ENCODE data around the gene NCAPG2. TPM values are rescaled to one million over a fixed set of nuclear protein-coding genes. Genes with fewer than 3 reads are reported as not detected.
A peak's percentile ranks its signal among the peaks of the same experiment; 100 is the strongest.

NCAPG2 gene, protein sequence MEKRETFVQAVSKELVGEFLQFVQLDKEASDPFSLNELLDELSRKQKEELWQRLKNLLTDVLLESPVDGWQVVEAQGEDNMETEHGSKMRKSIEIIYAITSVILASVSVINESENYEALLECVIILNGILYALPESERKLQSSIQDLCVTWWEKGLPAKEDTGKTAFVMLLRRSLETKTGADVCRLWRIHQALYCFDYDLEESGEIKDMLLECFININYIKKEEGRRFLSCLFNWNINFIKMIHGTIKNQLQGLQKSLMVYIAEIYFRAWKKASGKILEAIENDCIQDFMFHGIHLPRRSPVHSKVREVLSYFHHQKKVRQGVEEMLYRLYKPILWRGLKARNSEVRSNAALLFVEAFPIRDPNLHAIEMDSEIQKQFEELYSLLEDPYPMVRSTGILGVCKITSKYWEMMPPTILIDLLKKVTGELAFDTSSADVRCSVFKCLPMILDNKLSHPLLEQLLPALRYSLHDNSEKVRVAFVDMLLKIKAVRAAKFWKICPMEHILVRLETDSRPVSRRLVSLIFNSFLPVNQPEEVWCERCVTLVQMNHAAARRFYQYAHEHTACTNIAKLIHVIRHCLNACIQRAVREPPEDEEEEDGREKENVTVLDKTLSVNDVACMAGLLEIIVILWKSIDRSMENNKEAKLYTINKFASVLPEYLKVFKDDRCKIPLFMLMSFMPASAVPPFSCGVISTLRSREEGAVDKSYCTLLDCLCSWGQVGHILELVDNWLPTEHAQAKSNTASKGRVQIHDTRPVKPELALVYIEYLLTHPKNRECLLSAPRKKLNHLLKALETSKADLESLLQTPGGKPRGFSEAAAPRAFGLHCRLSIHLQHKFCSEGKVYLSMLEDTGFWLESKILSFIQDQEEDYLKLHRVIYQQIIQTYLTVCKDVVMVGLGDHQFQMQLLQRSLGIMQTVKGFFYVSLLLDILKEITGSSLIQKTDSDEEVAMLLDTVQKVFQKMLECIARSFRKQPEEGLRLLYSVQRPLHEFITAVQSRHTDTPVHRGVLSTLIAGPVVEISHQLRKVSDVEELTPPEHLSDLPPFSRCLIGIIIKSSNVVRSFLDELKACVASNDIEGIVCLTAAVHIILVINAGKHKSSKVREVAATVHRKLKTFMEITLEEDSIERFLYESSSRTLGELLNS
- 100 to 1,000 TPM; 139 to 173 TPM for total RNA-seq

GRCh38 chr7:158704524-158705233 lies at the start of gene NCAPG2:
TSS of gene NCAPG2 (minus strand) at chr7:158704804. CDS start at chr7:158701899, 2,905 bp downstream.
- peak within 1 kb of the TSS; percentile 92 for H3K27ac Mint-ChIP-seq
- peaks cover 46% of the 10 kb centered on the region for H3K4me1 Mint-ChIP-seq

GRCh38 chr7:158753900-158754299 lies 49.3 kb upstream of the NCAPG2 start:
- Mint-ChIP-seq H3K27me3 (no peaks in the 10 kb centered on the region), H3K4me3 (no peak overlapping the region), H3K9me3 (no peaks in the 10 kb centered on the region), H3K36me3 (ENCODE audit: low read depth) (peaks cover 43% of the 10 kb centered on the region), H3K4me1 (peaks cover 3% of the 10 kb centered on the region), H3K27ac (peak overlapping the region; percentile 31)
- POLR2A ChIA-PET, result no interaction called here
- CTCF ChIA-PET, result interaction anchor here (0.9 to 1.3 kb wide), 5 partner anchors 8 to 63 kb away, joined by 3 to 5 read pairs (median 4); no protein-coding TSS in a partner anchor
- no peak for DNase-seq

More at GRCh38 chr7:158704524-158705233, at the start of gene NCAPG2:
- POLR2A ChIA-PET, result interaction anchor here (0.8 to 1.2 kb wide), 3 partner anchors 9 to 120 kb away, joined by 3 to 7 read pairs (median 4); no protein-coding TSS in a partner anchor
- Mint-ChIP-seq H3K27me3 (no peaks in the 10 kb centered on the region), H3K9me3 (peaks cover 9% of the 10 kb centered on the region), H3K4me3 (peak within 1 kb of the TSS; percentile 89), H3K36me3 (ENCODE audit: low read depth) (peaks cover 53% of the 10 kb centered on the region)
- DNase-seq, result peak; percentile 97
- CTCF ChIA-PET, result interaction anchor here (0.7 to 1.6 kb wide), 7 partner anchors 9 to 1567 kb away, joined by 3 to 6 read pairs (median 3); no protein-coding TSS in a partner anchor

GRCh38 chr7:158751751-158752150 lies 47.1 kb upstream of the NCAPG2 start:
- Mint-ChIP-seq H3K4me1 (peaks cover 3% of the 10 kb centered on the region), H3K4me3 (no peak overlapping the region), H3K27me3 (no peaks in the 10 kb centered on the region), H3K9me3 (no peaks in the 10 kb centered on the region), H3K36me3 (ENCODE audit: low read depth) (peaks cover 35% of the 10 kb centered on the region), H3K27ac (no peak overlapping the region)
- POLR2A ChIA-PET, result no interaction called here
- DNase-seq, result no peak
- CTCF ChIA-PET, result interaction anchor here (1.3 to 1.7 kb wide), 2 partner anchors 9 to 15 kb away, joined by 3 to 4 read pairs; no protein-coding TSS in a partner anchor

DNA sequence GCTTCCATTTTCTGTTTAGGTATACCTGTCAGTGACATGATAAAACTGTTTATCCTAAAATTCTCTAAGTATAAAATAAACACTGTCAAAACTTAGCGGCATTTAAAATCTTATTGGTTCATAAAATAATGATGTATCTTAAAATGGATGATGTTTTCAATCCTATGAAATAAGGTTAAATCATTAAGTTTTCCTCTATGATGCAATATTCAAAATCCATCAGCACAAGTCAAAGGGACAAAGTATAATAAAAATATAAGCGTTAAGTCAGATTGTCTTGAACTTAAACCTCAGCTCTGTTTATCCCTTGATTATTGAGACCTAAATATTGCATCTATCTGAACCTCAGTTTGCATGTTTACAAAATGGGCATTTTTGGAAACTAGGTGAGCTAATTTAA lies 46.6 kb upstream of the NCAPG2 start:
- CTCF ChIA-PET, result interaction anchor here (1.3 kb wide), 1 partner anchor 16 kb away, joined by 3 read pairs; no protein-coding TSS in a partner anchor
- POLR2A ChIA-PET, result no interaction called here
- H3K36me3 Mint-ChIP-seq (ENCODE audit: low read depth), result peaks cover 36% of the 10 kb centered on the region

GRCh38 chr7:158750702-158751101 lies 46.1 kb upstream of the NCAPG2 start:
- no peaks in the 10 kb centered on the region for H3K4me1 Mint-ChIP-seq
- DNase-seq, result no peak
- H3K4me3 Mint-ChIP-seq, result no peak overlapping the region
- POLR2A ChIA-PET, result no interaction called here
- no peaks in the 10 kb centered on the region for H3K27me3 Mint-ChIP-seq
- H3K36me3 Mint-ChIP-seq (ENCODE audit: low read depth), result peaks cover 38% of the 10 kb centered on the region
- no peaks in the 10 kb centered on the region for H3K9me3 Mint-ChIP-seq
- H3K27ac Mint-ChIP-seq, result no peak overlapping the region
- CTCF ChIA-PET, result interaction anchor here (1.2 to 1.3 kb wide), 2 partner anchors 16 to 45 kb away, joined by 3 read pairs; no protein-coding TSS in a partner anchor

More for the DNA sequence above, 46.6 kb upstream of the NCAPG2 start:
- peaks cover 2% of the 10 kb centered on the region for H3K4me1 Mint-ChIP-seq
- H3K4me3 Mint-ChIP-seq, result no peak overlapping the region
- H3K9me3 Mint-ChIP-seq, result no peaks in the 10 kb centered on the region
- no peak for DNase-seq
- no peaks in the 10 kb centered on the region for H3K27me3 Mint-ChIP-seq
- H3K27ac Mint-ChIP-seq, result no peak overlapping the region

GRCh38 chr7:158749396-158749795 lies 44.8 kb upstream of the NCAPG2 start:
- no peak overlapping the region for H3K27ac Mint-ChIP-seq
- POLR2A ChIA-PET, result no interaction called here
- H3K27me3 Mint-ChIP-seq, result no peaks in the 10 kb centered on the region
- CTCF ChIA-PET, result interaction anchor here (1.2 to 1.6 kb wide), 2 partner anchors 9 to 44 kb away, joined by 3 to 4 read pairs; no protein-coding TSS in a partner anchor
- no peaks in the 10 kb centered on the region for H3K9me3 Mint-ChIP-seq
- peaks cover 37% of the 10 kb centered on the region for H3K36me3 Mint-ChIP-seq (ENCODE audit: low read depth)
- no peaks in the 10 kb centered on the region for H3K4me1 Mint-ChIP-seq
- no peak overlapping the region for H3K4me3 Mint-ChIP-seq
- no peak for DNase-seq

DNA sequence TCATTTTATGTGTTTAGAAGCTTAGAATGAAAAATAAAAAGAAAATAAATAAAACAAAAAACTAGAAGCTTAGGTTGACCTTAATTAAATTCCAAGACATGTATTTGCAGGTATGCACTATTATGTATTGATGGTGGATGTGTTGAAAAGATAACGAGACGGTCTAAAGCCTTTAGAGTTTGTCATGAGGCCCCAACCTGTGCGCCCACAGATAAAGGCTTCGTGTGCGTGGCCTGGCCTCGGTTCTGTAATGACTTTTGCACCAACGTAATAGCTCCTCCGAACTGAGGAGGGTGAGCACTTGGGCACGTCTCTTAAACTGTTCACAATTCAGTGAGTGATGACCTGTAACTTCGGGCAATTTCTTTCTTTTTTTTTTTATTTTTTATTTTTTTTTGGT lies 43.7 kb upstream of the NCAPG2 start:
- H3K27me3 Mint-ChIP-seq, result no peaks in the 10 kb centered on the region
- H3K4me1 Mint-ChIP-seq, result no peaks in the 10 kb centered on the region
- H3K9me3 Mint-ChIP-seq, result no peaks in the 10 kb centered on the region
- DNase-seq, result no peak
- H3K36me3 Mint-ChIP-seq (ENCODE audit: low read depth), result peaks cover 38% of the 10 kb centered on the region
- H3K4me3 Mint-ChIP-seq, result no peak overlapping the region
- ChIA-PET POLR2A (no interaction called here), CTCF (interaction anchor here (0.6 to 1.6 kb wide), 3 partner anchors 8 to 191 kb away, joined by 3 to 5 read pairs (median 4); no protein-coding TSS in a partner anchor)
- no peak overlapping the region for H3K27ac Mint-ChIP-seq

DNA sequence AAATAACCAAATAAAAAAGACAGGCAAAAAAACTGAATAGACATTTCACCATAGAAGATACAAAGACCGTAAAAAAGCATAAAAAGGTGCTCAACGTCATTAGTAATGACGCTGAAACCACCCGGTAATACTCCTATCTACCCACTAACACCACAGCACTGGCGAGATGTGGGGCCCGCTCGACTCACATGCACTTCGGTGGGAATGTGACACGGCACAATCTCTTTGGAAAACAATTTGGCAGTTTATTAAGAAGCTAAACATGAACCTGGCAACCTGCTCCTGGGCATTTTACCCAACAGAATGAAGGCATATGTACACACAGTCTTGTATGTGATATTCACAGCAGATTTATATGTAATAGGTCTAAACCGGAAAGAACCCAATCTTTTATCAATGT lies 42.8 kb upstream of the NCAPG2 start:
- Mint-ChIP-seq H3K27ac (no peak overlapping the region), H3K9me3 (no peaks in the 10 kb centered on the region), H3K36me3 (ENCODE audit: low read depth) (peaks cover 46% of the 10 kb centered on the region), H3K27me3 (no peaks in the 10 kb centered on the region), H3K4me1 (no peaks in the 10 kb centered on the region), H3K4me3 (no peak overlapping the region)
- ChIA-PET POLR2A (no interaction called here), CTCF (no interaction called here)
- DNase-seq, result no peak

DNA sequence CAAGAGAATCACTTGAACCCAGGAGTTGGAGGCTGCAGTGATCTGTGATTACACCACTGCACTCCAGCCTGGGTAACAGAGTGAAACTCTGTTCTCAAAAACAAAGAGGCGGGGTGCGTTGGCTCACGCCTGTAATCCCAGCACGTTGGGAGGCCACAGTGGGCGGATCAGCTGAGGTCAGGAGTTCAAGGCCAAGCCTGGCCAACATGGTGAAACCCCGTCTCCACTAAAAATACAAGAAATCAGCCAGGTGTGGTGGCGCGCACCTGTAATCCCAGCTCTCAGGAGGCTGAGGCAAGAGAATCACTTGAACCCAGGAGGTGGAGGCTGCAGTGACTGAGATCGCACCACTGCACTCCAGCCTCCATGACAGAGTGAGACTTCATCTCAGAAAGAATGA lies 42.4 kb upstream of the NCAPG2 start:
- Mint-ChIP-seq H3K4me1 (no peaks in the 10 kb centered on the region), H3K27ac (no peak overlapping the region), H3K27me3 (no peaks in the 10 kb centered on the region), H3K9me3 (no peaks in the 10 kb centered on the region), H3K36me3 (ENCODE audit: low read depth) (peaks cover 48% of the 10 kb centered on the region), H3K4me3 (no peak overlapping the region)
- ChIA-PET POLR2A (no interaction called here), CTCF (interaction anchor here (0.7 kb wide), 1 partner anchor 1575 kb away, joined by 4 read pairs; no protein-coding TSS in a partner anchor)
- no peak for DNase-seq

GRCh38 chr7:158745057-158745715 lies 40.6 kb upstream of the NCAPG2 start:
- Mint-ChIP-seq H3K36me3 (ENCODE audit: low read depth) (peaks cover 60% of the 10 kb centered on the region), H3K4me1 (no peaks in the 10 kb centered on the region), H3K27me3 (no peaks in the 10 kb centered on the region), H3K9me3 (no peaks in the 10 kb centered on the region), H3K27ac (no peak overlapping the region), H3K4me3 (no peak overlapping the region)
- no peak for DNase-seq
- ChIA-PET POLR2A (no interaction called here), CTCF (interaction anchor here (1.1 kb wide), 1 partner anchor 58 kb away, joined by 3 read pairs; no protein-coding TSS in a partner anchor)

GRCh38 chr7:158744070-158744469 lies 39.5 kb upstream of the NCAPG2 start:
- Mint-ChIP-seq H3K36me3 (ENCODE audit: low read depth) (peaks cover 58% of the 10 kb centered on the region), H3K9me3 (no peaks in the 10 kb centered on the region), H3K4me1 (no peaks in the 10 kb centered on the region), H3K4me3 (no peak overlapping the region), H3K27ac (no peak overlapping the region), H3K27me3 (no peaks in the 10 kb centered on the region)
- DNase-seq, result no peak
- POLR2A ChIA-PET, result no interaction called here
- CTCF ChIA-PET, result no interaction called here
